Stimulated activated CD4-positive, alpha-beta T cell treated with anti-CD3 and anti-CD28 coated beads, TNF-alpha, amount 100 ng/mL, for 4 hours (primary cell): ENCODE results near the gene ANO8.
"Not testable (repeated sequence)": the region's sequence is repeated elsewhere in the genome, so short reads cannot be mapped to it uniquely, and the experiment has no call there.

Source experiments
- DNase-seq, 3 experiments: peaks; one replicate each; pipeline ENCODE4 v3.0.0-alpha.2; 2020; ENCODE audit warnings: low read depth in 3 of 3

The ANO8 gene

GRCh38 chr19:17312189-17313113, 22.2 kb downstream of the ANO8 start:
- no peak for DNase-seq

- DNase-seq = no peak
These were observed 23.0 kb downstream of the ANO8 start for GRCh38 chr19:17311455-17312188.

- DNase-seq = no peak
These were observed 24.6 kb downstream of the ANO8 start for GRCh38 chr19:17309965-17310461.

GRCh38 chr19:17309198-17309964, 25.3 kb downstream of the ANO8 start, which contains the start of gene DDA1:
TSS of gene DDA1 (plus strand) at chr19:17309563. CDS start at chr19:17309655, 92 bp downstream.
- DNase-seq = peak; percentile 89 to 98 (median 97)

GRCh38 chr19:17307876-17308377, 26.7 kb downstream of the ANO8 start:
- DNase-seq = no peak

GRCh38 chr19:17306285-17306714, 28.4 kb downstream of the ANO8 start:
- DNase-seq = no peak

GRCh38 chr19:17305517-17306284, 29.0 kb downstream of the ANO8 start, which contains the start of gene MRPL34:
TSS of gene MRPL34 (plus strand) at chr19:17305872. CDS start at chr19:17305893, 21 bp downstream.
- peak; percentile 71 to 86 (median 84) for DNase-seq

- no peak for DNase-seq
These were observed 29.5 kb downstream of the ANO8 start for GRCh38 chr19:17305216-17305516.

GRCh38 chr19:17304386-17305215, 30.1 kb downstream of the ANO8 start:
- no peak for DNase-seq

GRCh38 chr19:17303940-17304267, 30.8 kb downstream of the ANO8 start:
- DNase-seq = no peak

- DNase-seq = peak; percentile 87
These were observed 31.3 kb downstream of the ANO8 start, which contains the start of gene ABHD8 for GRCh38 chr19:17303167-17303939. TSS of gene ABHD8 (minus strand) at chr19:17303425. CDS start at chr19:17301616, 1,809 bp downstream.

GRCh38 chr19:17302391-17303166, 32.1 kb downstream of the ANO8 start:
- no peak for DNase-seq

GRCh38 chr19:17300992-17301619, 33.5 kb downstream of the ANO8 start:
- DNase-seq = no peak

- DNase-seq = no peak
These were observed 37.7 kb downstream of the ANO8 start for GRCh38 chr19:17296976-17297375.

GRCh38 chr19:17296273-17296672, 38.4 kb downstream of the ANO8 start:
- DNase-seq = no peak

GRCh38 chr19:17295551-17295950, 39.1 kb downstream of the ANO8 start:
- DNase-seq = not testable (repeated sequence)

- DNase-seq = peak in 1 of 3 experiments; percentile 26
These were observed 40.4 kb downstream of the ANO8 start for GRCh38 chr19:17294051-17294891.
